Measurements from ENCODE around the gene SNX1.
A peak's percentile ranks its signal among the peaks of the same experiment; 100 is the strongest.
"Not testable (repeated sequence)": the region's sequence is repeated elsewhere in the genome, so short reads cannot be mapped to it uniquely, and the experiment has no call there.

Gene SNX1

DNA sequence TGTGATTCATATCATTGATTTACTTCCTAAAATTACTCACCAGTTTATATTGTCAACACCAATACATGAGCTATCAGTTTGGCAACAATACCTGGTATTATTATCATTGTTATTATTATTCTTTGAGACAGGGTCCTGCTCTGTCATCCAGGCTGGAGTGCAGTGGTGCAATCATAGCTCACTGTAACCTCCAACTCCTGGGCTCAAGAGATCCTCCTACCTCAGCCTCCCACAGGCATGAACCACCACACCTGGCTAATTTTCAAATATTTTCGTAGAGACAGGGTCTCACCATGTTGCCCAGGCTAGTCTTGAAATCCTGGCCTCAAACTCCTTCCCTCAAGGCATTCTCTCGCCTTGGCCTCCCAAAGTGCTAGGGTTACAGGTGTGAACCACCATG lies 22.3 kb upstream of the SNX1 start:
- DNase-seq: not testable (repeated sequence)

DNA sequence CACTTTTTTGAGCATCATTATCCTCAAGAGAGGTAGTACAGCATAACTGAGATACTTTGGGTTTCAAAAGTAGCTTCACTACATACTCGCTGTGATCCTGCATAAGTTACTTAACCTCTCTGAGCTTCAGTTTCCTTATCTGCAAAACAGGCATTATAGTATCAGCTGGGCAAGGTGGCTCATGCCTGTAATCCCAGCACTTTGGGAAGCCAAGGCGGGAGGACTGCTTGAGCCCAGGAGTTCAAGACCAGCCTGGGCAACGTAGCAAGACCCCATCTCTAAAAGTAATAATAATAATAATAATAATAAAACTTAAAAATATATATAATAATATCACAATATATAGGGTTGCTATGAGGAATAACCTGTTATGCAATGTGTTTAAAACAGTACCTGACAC lies 13.0 kb upstream of the SNX1 start:
- DNase-seq: no peak

DNA sequence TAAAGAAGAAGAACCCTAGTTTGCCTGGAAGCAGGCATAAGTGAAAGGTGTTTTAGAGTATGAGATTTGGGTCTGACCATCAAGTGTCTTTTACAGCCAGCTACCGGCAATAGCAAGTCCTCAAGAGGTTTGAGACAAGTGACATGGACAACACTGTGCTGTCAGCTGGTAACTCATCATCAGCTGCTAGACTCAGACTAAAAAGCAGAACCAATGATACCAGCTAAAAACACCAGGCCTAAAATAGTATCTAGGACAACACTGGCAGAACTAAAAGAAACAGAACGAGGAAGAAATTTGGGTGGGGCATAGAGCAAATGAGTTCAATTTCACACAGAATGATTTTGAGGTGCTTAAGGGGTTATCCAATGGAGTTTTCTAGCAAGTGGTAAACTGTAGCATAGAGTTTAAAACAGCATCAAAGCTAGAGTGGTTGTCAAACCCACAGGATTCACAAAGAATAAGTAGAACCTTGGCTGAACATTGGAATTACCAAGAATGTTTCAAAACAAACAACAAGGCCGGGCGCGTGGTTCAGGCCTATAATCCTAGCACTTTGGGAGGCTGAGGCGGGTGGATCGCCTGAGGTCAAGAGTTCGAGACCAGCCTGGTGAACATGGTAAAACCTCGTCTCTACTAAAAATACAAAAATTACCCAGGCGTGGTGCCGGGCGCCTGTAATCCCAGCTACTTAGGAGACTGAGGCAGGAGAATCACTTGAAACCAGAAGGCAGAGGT lies 6.1 kb upstream of the SNX1 start:
- no peak for DNase-seq

DNA sequence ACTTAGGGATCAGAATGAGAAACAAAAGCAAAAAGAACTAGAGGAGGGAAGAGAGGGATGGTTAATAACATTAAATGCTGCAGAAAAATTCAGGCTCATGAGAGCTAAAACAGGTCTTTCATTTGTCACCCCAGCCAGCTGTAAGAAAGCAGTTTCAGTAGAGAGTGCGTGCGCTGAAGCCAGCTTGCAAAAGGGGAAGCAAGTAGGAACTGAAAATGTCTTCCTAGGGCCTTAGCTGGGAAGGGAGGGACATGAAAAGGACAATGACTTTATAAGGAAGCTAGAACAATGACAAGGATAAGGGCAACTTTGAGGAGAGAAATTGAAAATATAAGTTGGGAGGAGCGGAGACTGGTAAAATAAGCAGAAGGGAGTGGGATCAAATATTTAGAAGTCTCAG lies 5.3 kb upstream of the SNX1 start:
- DNase-seq: no peak

DNA sequence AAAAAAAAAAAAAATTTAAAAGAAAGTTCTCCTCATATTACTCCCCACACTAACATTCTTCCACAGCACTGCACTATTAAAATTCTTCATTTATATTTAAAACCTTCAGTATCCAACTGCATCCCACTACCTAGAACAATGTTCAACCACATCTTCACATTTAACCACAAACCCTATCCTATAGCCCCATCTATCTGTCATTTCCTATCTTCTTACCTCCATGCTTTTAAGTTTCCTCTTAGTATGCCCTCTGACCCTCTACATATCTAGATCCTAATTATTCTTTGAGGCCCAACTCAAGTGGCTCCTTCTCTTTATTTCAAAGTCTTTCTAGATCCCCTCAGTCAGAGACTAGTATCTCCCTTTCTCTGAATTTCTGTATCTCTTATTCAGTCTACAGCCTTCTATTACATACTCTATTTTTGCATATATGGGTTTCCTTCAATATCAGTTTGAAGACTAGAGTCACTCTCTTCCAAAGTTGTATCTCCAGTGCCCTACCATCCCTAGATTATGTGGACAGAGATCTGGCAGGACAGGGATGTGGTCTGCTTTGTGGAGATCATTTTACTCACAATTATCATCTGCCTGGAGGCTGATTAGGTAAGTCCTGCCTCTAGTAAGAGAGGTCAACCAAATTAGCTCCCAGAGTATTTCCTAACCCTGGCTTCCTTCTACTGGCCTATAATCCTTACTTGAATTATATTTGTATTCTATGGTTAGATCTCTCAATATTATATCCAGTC lies 3.5 kb upstream of the SNX1 start:
- DNase-seq: peak; percentile 33

DNA sequence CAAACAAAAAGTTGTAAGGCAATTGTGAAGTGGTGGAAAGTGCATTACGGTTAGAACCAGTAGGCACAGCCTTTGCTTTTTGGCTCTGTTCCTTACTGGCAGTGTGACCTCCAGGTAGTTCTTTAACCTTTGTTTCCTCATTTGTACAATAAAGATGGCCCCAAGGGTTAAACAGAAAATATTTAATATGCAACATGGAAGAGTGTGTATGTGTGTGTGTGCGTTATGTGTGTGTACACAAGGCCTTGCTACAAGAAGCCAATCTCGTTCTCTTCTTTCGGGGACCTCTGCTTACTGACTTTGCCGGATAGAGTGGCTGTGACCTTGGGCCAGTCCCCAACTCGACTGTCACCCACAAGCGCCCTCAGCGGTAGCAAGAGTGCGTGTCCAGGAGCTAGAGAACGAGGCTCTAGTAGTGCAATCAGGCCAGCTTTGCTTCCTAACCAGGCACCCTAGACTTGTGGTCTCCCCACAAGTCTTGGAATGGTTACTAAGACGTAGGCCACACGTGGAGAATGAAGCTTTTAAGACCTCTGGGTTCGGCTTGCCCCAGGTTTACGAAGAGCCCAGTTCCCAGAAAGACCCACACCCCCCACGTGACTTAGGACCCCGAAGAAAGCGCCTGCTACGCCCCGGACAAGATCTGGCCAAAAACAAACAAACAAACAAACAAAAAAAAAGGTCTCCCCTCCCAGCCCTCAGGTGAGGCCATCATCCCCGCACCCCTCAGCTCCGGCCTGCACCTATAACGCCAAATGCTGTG lies 2.7 kb upstream of the SNX1 start:
- peak; percentile 76 for DNase-seq

DNA sequence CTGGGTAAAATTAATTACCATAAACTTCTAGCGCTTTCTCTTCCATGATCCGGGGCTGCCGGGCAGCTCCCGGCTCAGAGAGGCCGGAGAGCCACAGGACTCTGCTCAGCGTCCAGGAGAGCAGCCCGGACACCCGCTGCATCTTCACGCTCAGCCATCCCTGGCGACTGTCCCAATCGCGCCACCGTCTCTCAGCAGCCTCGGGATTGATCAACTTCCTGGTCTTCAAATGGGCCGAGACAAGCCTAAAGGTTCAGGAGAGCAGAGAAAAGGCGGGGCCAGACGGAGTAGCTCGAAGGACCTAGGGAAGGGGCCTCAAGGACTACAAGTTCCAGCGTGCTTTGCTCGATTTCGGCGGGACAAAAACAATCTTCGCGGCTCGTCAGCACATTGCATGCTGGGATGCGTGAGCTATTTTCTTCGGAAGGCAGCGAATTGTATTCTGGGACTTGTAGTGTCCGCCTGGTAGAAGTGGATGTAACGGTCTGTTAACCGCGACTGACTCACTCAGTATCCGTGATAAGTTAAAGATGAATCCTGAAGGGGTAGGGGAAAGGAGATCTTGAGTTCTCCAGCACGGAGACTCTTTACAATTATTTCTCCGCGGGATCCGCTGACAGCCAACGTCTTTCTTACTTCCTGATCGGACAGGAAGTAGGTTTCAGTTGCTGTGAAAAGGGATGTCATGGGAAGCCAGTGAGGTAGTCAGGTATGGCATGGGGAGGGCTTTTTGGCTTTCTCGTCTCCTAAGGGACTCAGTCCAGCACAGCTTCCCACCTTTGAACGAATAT lies 2.0 kb upstream of the SNX1 start, which contains the start of gene CIAO2A:
Gene CIAO2A, minus strand, starts transcription at position 212 of the 791 bp plus-strand sequence. Its CDS starts 70 bp downstream, at position 142.
- DNase-seq: peak; percentile 100

DNA sequence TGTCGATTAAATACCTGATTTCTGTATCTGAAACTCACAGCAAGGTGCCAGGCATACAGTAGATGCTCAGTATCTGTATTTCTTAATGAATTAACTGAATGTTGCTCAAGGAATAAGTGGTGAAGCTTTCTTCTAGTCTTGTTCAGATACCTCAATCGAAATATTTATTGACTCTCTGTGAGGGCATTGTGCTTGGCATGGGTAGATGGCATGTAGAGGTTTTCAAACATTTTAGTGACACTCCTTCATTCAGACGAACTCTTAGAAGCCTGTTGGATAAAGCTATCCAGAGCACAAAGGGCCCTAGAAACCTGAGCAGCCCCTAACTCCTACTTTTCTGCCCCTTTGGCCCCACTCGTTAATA lies 369 bp upstream of the SNX1 start:
- no peak for DNase-seq

DNA sequence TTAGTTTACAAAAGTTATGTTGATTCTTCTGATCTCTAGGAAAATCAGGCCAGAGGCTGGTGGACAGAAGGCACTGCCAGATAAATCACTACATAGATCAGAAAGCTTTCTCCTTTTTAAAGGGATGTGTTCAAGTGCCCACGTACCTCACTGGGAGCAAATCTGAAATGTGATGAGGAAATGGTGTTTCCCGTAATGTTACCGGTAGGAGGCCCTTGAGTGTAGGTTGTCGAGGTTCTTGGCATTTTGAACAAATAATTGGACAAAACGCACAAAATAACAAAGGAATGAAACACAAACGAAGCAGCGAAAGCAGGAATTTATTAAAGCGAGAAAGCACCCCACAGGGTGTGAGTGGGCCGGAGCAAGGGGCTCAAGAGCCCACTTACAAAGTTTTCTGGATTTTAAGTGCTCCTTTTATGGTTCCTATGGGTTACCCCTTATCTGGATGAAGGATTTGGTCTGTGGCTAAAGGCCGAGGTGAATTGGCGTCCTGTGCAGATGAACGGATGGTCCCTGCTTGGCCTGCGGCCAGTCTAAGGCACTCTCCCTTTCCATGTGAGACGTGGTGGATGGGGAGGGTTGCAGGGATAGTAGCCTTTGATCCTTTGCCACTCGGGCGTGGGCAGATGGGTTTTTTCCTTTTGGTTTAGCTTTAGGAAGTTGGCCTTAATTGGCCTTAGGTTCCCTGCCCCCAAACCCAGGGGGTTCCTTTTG lies 1.0 kb downstream of the SNX1 start:
- DNase-seq: peak; percentile 55

DNA sequence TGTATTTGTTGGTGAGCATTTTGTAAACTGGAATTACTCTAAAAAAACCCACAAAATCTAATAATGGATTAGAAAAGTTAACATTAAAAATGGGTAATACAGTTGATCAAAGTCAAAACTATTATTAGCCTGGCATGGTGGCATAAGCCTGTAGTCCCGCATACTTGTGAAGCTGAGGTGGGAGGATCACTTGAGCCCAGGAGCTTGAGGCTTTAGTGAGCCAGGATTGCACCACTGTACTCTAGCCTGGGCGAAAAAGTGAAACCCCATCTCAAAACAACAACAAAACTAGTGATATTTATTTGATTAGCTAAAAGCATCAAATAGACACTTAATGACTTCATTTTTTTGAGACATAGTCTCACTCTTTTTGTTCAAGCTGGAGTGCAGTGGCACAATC lies 3.6 kb downstream of the SNX1 start:
- DNase-seq: peak; percentile 14

DNA sequence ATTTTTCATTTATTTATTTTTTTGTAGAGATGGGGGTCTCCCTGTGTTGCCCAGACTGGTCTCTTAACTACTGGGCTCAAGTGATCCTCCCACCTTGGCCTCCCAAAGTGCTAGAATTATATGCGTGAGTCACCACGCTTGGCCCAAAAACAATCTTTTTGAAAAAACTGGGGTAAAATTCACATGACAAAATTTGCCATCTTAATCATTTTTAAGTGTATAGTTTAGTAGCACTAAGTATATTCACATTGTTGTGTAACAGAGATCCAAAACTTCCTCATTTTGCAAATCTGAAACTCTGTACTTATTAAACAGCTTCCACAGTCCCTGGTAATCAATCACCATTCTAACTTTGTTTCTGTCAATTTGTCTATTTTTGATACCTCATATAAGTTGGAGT lies 5.2 kb downstream of the SNX1 start:
- no peak for DNase-seq

DNA sequence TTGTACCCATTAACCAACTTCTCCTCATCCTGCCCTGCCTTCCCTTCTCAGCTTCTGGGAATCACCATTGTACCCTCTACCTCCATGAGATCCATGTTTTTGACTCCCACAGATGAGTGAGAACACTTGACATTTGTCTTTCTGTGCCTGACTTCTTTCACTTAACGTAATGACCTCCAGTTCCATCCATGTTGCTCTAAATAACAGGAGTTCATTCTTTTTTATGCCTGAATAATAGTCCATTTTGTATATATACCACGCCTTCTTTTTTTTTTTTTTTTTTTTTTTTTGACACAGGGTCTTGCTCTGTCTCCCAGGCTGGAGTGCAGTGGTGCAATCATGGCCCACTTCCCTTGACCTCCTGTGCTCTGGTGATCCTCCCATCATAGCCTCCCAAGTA lies 6.7 kb downstream of the SNX1 start:
- no peak for DNase-seq

DNA sequence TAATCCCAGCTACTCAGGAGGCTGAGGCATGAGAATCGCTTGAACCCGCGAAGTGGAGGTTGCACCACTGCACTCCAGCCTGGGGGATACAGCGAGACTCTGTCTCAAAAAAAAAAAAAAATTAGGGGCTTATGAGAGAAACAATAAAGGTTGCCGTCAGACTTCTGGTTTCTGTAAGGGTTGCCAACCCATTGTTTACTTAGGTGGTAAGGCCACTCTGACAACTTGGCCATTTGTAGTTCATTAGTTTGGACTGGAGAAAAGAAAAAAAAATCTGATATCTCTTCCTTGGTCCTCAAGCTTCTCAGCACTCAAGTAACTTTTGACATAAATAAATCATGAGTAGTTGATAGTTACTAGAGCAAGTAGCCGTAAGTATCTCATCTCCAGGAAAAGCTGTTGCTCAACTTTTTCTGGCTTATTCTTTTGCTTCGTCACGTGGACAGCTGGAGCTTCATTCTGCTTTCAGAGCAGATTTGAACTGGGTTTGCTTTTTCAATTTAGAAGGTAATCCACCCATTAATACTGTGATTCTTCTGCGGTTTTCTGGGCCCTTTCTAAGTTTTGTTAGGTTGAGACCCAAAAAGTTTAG lies 9.4 kb downstream of the SNX1 start:
- no peak for DNase-seq

DNA sequence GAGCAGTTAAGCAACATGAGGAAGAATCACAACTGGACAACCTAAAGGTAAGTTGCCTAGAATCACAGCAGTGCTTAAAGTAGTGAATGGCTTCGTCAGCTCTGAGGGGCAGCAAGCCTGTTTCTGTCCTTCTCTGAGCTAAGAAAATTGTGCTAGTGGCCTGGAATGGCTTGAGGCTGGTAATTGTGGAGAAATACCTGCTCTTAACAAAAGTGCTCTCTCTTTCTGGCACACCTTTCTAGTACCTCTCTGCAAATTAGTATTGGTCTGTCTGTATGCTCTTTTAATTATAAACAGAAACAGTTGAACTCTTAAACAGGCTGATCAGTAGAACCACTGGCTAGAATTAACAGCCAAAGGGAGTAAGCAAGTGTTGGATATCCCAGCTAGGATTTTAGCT lies 11.6 kb downstream of the SNX1 start:
- DNase-seq: no peak

DNA sequence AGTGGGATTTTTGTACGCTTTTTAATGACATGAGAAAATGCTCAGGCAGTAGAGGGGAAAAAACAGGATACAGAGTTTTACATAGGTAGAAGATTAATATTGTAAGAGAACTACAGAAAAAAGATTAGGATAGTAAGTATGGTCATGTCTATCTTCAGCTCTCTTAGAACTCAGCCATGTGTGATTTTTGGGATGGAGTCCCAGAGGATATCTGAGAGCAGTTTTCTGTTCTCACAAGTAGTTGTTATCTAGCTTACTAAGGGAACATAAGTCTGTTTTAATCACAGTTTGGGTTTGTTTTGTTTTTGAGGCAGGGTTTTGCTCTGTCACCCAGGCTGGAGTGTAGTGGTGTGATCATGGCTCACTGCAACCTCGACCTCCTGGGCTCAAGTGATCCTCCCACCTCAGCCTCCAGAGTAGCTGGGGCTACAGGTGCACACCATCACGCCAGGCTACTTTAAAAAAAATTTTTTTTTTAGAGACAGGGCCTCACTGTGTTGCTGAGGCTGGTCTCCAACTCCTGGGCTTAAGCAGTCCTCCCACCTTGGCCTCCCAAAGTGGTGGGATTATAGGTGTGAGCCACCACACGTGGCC lies 14.4 kb downstream of the SNX1 start:
- DNase-seq: not testable (repeated sequence)

DNA sequence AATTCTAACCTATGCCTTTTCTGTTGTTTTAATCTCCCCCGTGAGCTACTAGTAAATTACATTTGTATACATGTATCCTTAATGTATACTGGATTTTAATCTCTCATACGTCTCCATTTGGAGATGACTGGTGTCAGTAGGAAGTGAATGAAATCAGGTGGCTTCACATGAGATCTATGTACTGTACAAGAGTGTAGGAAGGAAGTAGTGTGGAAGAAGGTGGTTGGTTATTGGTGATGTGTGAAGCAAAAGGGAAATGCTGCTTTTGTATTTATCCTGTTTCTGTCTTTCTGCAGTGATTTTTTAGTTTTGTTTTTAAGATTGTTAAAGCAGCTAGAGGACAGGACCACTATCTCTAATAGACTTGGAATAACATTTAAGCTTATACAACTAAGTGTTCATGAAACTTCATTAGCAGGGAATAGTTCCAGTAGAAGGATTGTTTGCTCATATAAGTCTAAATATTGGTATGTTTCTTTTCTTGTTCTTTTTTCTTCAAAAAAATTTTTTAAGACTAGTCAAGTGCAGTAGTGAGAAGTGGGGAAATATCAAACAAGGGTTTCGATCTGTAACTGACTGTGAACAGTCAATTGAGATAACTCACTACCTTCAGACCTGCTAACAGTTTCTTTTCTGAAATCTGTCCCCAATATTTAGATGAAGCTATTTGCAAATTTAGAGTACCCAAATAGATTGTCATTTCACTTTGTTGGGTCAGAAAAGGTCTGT lies 15.3 kb downstream of the SNX1 start:
- no peak for DNase-seq

DNA sequence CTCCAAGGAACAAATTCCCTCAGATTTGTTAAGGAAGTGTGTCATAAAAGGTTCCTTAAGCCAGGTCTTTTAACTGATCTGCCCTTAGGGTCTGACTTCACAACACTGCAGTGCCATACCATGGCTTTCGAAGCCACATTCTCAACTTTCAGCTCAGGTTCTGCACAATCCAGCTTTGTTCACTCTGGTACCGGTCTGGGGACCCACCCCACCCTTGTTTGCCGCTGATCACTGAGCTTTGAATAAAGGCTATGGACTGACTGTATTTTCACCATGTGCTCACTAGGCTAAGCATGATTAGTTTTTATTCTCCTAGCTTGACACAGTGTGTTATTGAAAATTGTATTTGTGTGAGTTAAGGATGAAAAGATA lies 15.9 kb downstream of the SNX1 start:
- DNase-seq: no peak

DNA sequence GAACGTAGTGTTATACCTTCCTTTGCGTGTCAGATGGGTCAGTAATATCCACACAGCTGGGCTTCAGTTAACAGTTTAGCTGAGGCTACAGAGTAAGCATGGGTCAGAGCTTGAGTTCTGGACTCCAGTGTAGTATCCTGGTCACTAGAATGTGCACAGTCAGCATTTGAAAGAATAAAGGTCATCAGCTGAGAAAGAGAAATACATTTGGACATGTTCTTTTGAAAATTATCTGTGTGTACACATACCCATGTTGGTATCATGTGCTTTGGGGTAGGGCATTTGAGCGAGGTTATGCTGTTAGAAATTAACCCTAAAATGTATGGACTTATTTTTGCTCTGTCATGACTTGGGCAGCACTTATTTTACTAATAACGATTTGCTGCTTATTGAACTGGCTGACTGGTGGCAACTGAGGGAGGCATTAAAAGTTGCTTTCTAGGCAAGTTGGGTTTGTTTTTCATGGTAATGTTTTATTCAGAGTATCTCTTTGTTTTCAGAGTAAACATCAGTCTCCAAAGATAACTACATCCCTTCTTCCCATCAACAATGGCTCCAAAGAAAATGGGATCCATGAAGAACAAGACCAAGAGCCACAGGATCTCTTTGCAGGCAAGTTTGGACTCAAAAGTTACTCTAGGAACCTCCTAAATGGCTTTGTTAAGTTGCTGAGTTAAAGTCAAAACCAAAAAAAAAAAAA lies 16.4 kb downstream of the SNX1 start:
- no peak for DNase-seq

DNA sequence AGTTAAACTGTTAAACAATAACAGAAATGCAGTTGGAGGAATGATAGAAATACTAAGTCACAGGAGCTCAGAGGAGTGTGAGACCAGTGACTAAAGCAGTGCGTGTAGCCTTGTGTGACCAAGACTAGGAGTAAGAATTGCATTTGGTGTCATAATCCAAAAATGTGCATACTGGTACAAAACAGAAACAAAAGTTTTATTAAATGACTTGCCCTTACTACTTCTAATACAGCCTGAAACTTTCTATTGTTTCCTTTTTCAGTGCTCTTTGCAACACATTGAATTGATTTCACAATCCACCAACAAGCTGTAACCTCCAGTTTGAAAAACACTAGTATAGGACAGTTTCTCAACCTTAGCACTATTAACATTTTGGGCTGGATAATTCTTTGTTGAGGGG lies 17.1 kb downstream of the SNX1 start:
- DNase-seq: no peak
